Right kidney (tissue), 1 donor: Measurements from ENCODE around the gene SLC43A3.

Source experiments
- DNase-seq: peaks from one replicate; pipeline ENCODE4 v3.0.0-alpha.2; 2016

Gene SLC43A3

DNA sequence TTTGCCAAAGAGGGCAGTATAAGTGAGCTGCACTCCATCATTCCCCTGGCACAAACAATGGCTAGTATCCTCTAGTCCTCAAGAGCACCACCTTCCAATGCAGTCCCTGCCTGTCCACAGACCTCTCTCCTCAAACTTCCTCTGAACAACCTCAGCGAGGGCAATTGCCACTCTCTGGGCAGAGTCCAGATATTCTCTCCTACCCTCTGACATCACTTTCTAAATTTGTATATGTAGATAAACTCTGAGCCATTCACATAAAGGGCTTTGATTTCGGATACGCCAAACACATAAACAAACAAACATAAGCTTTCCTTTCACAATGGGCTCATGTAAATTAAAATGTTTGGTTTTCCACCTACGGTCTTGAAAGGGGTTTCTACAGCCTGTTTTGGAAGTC, 3.0 kb upstream of the SLC43A3 start:
- no peak for DNase-seq

DNA sequence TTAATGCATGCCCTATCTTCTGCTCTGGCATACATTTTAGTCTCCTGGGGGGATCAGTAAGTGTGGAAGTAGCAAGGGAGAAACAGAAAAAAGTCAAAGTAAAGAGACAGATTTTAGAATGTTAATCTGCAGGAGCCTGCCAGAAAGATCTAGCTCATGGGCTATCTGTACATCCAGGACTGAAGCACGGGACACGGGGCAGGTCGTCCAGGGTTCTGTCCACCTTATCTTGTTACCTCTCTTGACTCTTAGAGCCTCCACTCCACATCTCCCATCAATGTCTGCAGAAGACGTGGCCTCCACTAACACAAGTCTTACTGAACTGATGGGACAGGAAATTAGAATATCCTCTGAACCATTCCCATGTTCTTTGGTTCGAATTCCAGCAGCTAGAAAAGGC, 1.7 kb upstream of the SLC43A3 start:
- DNase-seq = no peak

GRCh38 chr11:57427727-57428082, 784 bp upstream of the SLC43A3 start:
- no peak for DNase-seq

DNA sequence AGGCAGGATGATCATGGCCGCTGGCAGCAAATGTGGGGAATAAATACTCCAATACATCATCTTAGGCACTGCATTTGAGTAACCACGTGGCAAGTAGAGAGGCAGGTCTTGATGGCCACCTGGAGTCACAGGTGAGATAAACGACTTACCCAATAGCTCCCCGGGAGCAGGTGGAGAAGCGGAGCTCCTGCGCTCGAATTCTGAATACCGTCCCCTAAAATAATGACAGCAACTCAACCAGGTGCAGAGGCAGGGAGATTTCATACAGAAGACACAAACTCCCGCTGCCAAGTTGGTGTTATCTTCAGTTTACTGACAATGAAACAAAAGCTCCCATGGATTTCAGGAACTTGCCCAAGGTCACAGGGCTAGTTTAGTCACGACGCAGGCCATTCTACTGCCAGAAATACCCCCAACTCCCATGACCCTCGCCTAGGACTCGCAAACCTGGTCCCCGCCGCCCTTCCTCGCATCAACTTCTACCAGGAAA, 437 bp downstream of the SLC43A3 start:
- no peak for DNase-seq

DNA sequence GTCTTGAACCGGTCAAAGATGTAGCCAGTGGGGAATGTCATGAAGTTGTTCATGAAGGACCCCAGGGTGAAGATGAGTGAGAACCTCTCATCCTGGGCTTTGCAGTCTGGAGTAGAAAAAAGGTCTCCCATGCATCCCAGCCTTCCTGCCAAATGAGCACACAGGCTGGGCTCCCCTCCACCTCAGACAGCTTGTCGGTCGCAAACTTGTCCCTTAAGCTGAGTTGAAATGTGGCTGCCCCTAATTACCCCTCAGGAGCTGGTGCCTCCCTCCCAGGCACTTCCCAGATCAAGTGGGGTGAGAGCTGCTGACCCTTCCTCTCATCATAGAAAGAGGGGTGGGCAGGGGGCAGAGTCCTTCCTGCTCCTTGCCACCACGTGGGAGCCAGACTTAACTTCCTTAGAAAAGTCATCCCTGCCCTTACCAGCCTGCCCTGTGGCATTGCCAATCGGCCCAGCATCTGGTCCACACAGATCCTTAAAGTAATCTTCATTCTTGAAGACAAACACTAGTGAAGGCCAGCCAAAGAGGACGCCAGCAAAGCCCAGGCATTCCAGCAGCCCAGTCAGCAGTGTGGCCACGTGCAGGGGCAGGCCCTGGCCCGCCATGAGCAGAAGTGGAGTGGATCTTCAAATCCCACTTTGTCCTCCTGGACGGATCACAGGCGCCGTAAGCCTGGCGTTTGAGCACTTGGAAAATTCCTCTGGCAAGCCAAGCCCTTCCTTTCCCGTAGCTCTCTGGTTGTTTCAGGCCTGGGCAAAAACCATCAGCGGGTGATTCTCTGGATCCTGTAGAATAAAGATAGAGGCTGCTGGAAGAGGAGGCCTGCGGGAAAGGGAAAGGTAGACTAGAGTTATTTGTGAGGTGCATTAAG, 1.1 kb downstream of the SLC43A3 start:
- DNase-seq = peak; percentile 4

DNA sequence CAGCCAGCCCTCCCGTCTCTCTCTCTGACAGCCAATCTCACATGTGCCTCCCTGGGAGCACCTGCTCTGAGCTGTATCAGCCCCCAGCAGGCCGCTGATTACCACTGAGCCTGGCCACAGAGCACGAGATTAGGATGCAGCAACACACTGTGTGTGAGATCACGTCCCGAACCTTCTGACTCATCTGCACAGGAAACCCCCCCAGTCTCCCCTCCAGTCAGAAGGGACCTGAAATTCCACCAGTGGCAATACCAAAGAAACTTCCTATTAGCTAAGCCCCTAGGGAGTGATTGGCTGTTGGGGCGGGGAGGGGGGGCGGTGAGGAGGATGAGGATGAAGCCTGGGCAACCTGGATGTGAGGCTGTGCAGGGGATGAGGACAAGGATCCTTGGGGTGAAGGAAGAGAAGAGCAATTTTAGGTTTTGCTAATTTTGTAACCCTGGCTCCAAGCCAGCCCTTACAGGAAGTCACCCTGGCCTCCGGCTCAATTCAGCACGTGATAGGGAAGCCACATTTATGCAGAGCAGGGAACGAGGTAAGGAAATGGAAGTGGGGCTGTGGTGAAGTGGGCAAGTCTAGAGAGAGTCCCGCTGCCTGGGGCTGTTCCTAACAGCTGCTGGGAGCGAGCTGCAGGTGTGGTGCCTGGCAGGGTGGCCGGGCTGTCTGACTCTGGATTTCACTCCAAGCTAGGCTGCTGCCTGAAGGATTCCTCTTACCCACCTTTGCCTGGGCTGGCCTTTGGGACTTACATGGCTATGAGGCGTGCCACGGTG, 1.9 kb downstream of the SLC43A3 start:
- peak; percentile 16 for DNase-seq

GRCh38 chr11:57424137-57424791, 2.7 kb downstream of the SLC43A3 start:
- DNase-seq = no peak

DNA sequence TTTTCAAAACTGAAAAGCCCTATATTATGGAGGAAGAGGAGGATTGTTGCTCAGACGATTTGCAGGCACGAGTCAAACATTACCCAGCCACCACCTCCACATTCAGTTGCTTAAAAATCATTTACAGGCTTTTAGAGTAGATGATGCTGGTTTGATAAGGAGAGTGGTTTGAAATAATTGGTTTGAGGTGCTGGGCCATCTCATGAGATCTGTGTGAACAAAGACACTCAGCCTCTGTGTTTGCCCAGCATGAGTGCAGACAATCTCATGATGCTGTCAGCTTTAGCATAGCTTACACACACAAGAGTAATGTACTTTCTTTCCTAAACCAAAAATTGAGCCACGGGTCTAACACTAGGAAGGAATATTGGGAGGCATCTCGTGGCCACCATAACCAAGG, 4.3 kb downstream of the SLC43A3 start:
- DNase-seq = no peak

DNA sequence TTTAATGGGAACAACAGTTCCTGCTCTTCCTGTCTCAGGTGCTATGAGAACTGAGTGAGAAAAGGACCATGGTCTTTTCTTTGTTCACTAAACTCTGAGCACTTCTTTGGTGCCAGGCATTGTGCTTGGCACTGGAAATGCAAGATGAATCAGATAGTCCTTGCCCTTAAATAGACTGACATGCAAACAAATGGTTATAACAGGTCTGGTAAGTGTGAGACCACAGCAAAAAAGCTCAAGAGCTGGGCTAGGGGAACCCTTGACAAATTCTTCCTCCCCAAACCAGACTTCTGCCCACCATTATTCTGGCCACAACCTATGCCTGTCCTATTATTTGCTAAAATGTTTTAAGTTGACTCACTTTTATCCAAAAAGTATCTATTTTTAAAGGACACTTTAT, 5.1 kb downstream of the SLC43A3 start:
- no peak for DNase-seq

GRCh38 chr11:57421066-57421465, 5.9 kb downstream of the SLC43A3 start:
- DNase-seq = no peak

DNA sequence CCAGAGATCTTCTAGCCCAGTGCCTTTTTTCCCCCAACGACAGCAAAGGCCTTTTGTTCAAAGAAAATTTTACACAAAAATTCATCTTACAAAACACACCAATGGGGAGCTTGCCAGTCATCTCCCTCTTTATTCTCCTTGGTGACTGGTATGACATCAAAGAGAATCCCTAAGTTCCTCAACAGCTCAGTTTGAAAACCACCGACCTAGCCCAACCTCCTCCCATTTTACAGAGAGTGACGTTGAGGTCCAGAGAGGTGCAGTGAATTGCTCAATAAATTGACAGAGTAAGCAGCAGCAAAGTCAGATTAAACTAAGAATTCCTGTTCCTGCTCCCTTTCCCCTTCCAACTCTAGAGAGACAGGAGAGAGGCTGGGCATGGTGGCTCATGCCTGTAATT, 7.8 kb downstream of the SLC43A3 start:
- no peak for DNase-seq

GRCh38 chr11:57418131-57418530, 8.8 kb downstream of the SLC43A3 start:
- no peak for DNase-seq

DNA sequence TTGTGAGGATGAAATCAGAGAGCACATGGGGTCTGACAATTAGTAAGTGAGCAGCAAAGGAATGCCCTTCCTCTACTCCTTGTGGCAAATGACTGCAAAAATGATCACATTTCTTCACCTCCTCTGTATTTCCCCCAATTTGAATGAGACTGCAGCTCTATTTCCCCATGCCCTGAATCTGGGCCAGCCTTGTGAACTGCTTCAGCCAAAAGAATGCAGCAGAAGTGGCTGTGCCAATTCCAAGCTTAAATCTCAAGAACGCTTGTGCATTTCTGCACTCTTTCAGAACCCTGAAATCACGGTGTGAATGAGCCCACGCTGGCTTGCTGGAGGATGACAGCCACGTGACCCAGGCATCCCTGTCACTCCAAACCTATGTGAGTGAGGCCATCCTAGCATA, 9.9 kb downstream of the SLC43A3 start:
- DNase-seq = no peak

- no peak for DNase-seq
Measured at GRCh38 chr11:57416436-57416835, 10.5 kb downstream of the SLC43A3 start.

DNA sequence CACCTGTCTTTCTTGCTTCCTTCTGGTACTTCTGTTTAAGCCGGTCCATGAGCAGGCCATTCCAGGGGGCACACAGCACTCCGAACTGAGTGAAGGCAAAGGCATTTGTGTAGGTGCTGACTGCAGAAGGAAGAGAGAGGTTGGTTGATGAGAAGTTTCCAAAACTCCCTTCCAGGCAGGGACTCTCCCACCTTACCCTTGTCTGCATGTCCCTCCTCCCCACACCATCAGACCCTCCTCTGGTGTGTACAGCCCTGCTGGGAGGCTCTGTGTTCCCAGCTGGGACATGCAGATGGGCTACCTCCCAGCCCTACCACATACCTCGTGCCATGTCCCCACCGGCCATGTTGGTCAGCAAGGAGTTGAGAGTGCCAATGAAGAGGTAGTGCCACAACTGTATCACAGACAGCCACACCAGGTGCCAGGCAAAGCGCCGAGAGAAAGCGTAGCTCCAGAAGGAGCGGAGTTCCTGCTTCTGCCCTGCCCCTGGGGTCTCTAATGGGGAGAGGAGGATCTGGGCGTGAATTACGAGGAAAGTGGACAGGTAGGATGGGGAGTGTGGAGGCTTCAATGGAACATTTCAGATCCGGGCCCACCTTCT, 12.2 kb downstream of the SLC43A3 start:
- DNase-seq = no peak

- DNase-seq = no peak
Measured at GRCh38 chr11:57413681-57414080, 13.2 kb downstream of the SLC43A3 start.

- no peak for DNase-seq
Measured at GRCh38 chr11:57410287-57410686, 16.6 kb downstream of the SLC43A3 start.

DNA sequence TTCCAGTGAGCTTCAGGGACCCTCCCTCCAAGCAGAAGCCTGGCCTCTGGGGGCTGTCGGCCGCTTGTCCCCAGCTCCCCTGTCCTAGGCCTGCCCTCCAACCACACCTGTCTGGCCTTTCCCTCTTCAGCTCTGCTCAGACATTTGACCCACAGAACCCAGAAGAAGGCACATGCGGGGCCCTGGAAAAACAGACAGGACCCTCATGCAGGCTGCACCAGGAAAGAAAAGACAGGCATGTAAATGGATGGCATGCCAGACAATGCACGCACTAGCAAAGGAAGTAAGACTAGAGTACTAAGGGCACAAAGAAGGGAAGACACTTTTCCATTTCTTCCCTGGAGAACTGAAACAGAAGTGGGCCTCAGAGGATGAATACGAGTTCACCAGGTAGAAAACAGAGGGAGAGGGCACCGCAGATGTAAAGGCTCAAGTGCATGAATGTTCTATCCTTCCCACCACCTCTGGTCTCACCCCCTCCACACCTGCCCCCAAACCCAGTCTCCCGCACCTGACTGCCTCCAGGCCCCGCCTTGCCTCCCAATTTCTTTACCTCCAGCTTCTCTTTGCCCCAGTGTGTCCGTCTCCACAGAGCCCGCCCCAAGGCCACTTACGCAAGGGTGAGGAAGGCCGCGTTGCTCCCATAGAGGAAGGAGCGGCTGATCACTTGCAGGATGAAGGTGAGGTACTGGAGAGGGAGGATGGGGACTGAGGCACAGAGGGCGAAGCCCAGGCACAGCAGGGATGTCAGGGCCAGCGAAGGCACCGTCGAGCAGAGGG, 17.4 kb downstream of the SLC43A3 start:
- no peak for DNase-seq

DNA sequence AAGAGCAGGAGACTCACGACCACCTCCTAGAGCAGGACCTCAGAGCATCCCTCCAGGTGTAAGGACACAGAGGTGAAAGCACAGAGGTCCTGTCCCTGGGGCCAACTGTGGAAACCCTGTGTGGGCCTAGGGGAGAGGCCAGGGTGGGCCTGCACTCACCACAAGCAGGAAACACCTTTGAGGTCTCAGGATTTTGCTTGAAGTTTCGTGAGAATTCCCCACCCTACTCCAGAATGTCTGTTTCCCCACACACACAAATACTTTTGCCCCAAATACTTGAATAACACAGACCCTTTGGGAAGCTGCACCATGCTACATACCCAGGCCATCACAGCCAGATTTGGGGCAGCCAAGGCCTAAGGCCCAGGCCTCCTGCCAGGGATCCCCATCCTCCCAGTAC, 18.1 kb downstream of the SLC43A3 start:
- DNase-seq = no peak

DNA sequence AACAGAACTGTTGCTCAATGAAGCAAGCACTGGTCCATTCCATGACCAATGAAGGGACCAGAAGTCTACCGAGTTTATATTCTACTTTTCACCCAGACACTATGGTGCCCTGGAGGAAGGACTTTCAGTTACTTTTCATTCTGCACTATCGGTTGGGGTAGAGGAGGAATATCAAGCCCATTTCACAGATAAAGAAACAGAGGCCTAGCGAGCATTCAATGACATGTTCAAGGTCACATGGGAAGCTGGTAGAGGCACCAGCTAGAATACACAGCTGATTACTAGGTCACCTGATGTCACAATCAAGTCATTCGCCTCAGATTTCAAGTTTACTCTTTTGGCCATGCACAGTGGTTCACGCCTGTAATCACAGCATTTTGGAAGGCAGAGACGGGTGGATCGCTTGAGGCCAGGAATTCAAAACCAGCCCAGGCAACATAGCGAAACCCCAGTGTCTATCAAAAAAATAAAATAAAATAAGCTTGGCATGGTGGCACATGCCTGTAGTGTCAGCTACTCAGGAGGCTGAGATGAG, 18.9 kb downstream of the SLC43A3 start:
- DNase-seq = no peak
